NCI-H2107 treated with DMSO at 0.1 percent for 48 hours (cell line): ENCODE data around the gene OR7C1.
"Not testable (repeated sequence)": the region's sequence is repeated elsewhere in the genome, so short reads cannot be mapped to it uniquely, and the experiment has no call there.

Experiments used
- DNase-seq: peaks from one replicate; lab custom pipeline; 2025; ENCODE audit not compliant: unreplicated experiment; lab: John Stamatoyannopoulos, UW

Gene OR7C1

GRCh38 chr19:14785102-14785793, 49.7 kb downstream of the OR7C1 start:
- not testable (repeated sequence) for DNase-seq

- not testable (repeated sequence) for DNase-seq
Measured at GRCh38 chr19:14784730-14785101, 50.3 kb downstream of the OR7C1 start.

GRCh38 chr19:14783410-14783998, 51.5 kb downstream of the OR7C1 start:
- DNase-seq = not testable (repeated sequence)

GRCh38 chr19:14782626-14783409, 52.2 kb downstream of the OR7C1 start:
- no peak for DNase-seq

GRCh38 chr19:14781713-14782536, 53.1 kb downstream of the OR7C1 start:
- not testable (repeated sequence) for DNase-seq

GRCh38 chr19:14780622-14781225, 54.3 kb downstream of the OR7C1 start:
- DNase-seq = not testable (repeated sequence)

GRCh38 chr19:14779151-14779550, 55.8 kb downstream of the OR7C1 start:
- no peak for DNase-seq

- DNase-seq = not testable (repeated sequence)
Measured at GRCh38 chr19:14778110-14778845, 56.7 kb downstream of the OR7C1 start, which contains the start of gene ADGRE2. TSS of gene ADGRE2 (minus strand) at chr19:14778560. CDS start at chr19:14776756, 1,804 bp downstream.

- not testable (repeated sequence) for DNase-seq
Measured at GRCh38 chr19:14777645-14778044, 57.3 kb downstream of the OR7C1 start.

GRCh38 chr19:14775869-14776586, 59.0 kb downstream of the OR7C1 start:
- no peak for DNase-seq

GRCh38 chr19:14775326-14775725, 59.7 kb downstream of the OR7C1 start:
- DNase-seq = not testable (repeated sequence)

- DNase-seq = no peak
Measured at GRCh38 chr19:14774373-14774772, 60.6 kb downstream of the OR7C1 start.

GRCh38 chr19:14773722-14774121, 61.3 kb downstream of the OR7C1 start:
- DNase-seq = not testable (repeated sequence)

- DNase-seq = no peak
Measured at GRCh38 chr19:14772995-14773394, 62.0 kb downstream of the OR7C1 start.

- DNase-seq = no peak
Measured at GRCh38 chr19:14772467-14772866, 62.5 kb downstream of the OR7C1 start.

GRCh38 chr19:14770944-14771839, 63.8 kb downstream of the OR7C1 start:
- no peak for DNase-seq

- no peak for DNase-seq
Measured at GRCh38 chr19:14770136-14770535, 64.8 kb downstream of the OR7C1 start.

- DNase-seq = no peak
Measured at GRCh38 chr19:14769201-14769600, 65.8 kb downstream of the OR7C1 start.
